Ascending aorta (tissue), 2 donors: ENCODE measurements around the gene FRAS1. TPM values are rescaled to one million over a fixed set of nuclear protein-coding genes. Genes with fewer than 3 reads are reported as not detected.

Experiments
- DNase-seq, 2 donors: peaks; one replicate each; pipeline ENCODE4 v3.0.0-alpha.2; 2019; ENCODE audit warnings: low spot score in 2 of 2
- H3K27ac ChIP-seq, 2 donors: fragments of 200-600 bp; sonication (generic); one replicate each; pipeline ENCODE4 v1.5.1; 2016 to 2017; ENCODE audit warnings: mild to moderate bottlenecking in 1 of 2
- H3K27me3 ChIP-seq: fragments of 200-600 bp; sonication (generic); one replicate; pipeline ENCODE4 v1.5.1; 2017
- H3K36me3 ChIP-seq, 2 donors: fragments of 200-600 bp; sonication (generic); one replicate each; pipeline ENCODE4 v1.5.1; 2016
- H3K4me1 ChIP-seq, 2 donors: fragments of 200-600 bp; sonication (generic); one replicate each; pipeline ENCODE4 v1.5.1; 2016 to 2017; ENCODE audit warnings: mild to moderate bottlenecking in 1 of 2
- H3K4me3 ChIP-seq, 2 donors: fragments of 200-600 bp; sonication (generic); one replicate each; pipeline ENCODE4 v1.5.1; 2016 to 2017; ENCODE audit warnings: mild to moderate bottlenecking in 1 of 2
- H3K9me3 ChIP-seq, 2 donors: fragments of 200-600 bp; sonication (generic); one replicate each; pipeline ENCODE4 v1.5.1; 2016
- CTCF ChIP-seq, 3 experiments: fragments of 200-600 bp in 2 of 3; fragments of 450-650 bp in 1 of 3; sonication (generic) in 2 of 3; IDR thresholded peaks; one replicate each; pipeline ENCODE4 v1.5.1; 2016 to 2019; ENCODE audit warnings: antibody characterized with exemption in 3 of 3, mild to moderate bottlenecking in 1 of 3, moderate library complexity in 1 of 3
- intact Hi-C: fragments of 100-400 bp; cut with DNase I; formaldehyde crosslinking; loops from one replicate; pipeline ENCODE4 v1.15.1; 2023
- total RNA-seq: library from RNA; depleted of rRNA; stranded (reverse); fragments of >200 nt; gene quantifications from one replicate; pipeline ENCODE4 v1.1.0, GENCODE V29; 2016

The FRAS1 gene
- total RNA-seq, 1 donor from 2014 or later, result 0.75 TPM

GRCh38 chr4:78190595-78190994, 133.5 kb downstream of the FRAS1 start:
- DNase-seq, result no peak
- H3K27me3 ChIP-seq, result no peaks in the 10 kb centered on the region
- H3K9me3 ChIP-seq, result peaks cover 0 to 5% of the 10 kb centered on the region in 2 donors
- intact Hi-C loops, result no loop called here
- no peaks in the 10 kb centered on the region for H3K36me3 ChIP-seq
- no peak for TF ChIP-seq CTCF (IDR thresholded peaks at IDR 0.05)
- no peak overlapping the region for H3K27ac ChIP-seq
- H3K4me3 ChIP-seq, result no peak overlapping the region
- no peaks in the 10 kb centered on the region for H3K4me1 ChIP-seq

GRCh38 chr4:78197947-78198346, 140.8 kb downstream of the FRAS1 start:
- no peak for DNase-seq
- Histone ChIP-seq H3K36me3 (no peaks in the 10 kb centered on the region), H3K9me3 (peaks cover 0 to 5% of the 10 kb centered on the region in 2 donors), H3K27ac (no peak overlapping the region), H3K27me3 (no peaks in the 10 kb centered on the region), H3K4me1 (no peaks in the 10 kb centered on the region), H3K4me3 (no peak overlapping the region)
- TF ChIP-seq CTCF (IDR thresholded peaks at IDR 0.05), result no peak
- intact Hi-C loops, result no loop called here

GRCh38 chr4:78199984-78200383, 142.9 kb downstream of the FRAS1 start:
- no peaks in the 10 kb centered on the region for H3K27me3 ChIP-seq
- no peak overlapping the region for H3K27ac ChIP-seq
- no peaks in the 10 kb centered on the region for H3K4me1 ChIP-seq
- peaks cover 0 to 4% of the 10 kb centered on the region in 2 donors for H3K9me3 ChIP-seq
- H3K36me3 ChIP-seq, result no peaks in the 10 kb centered on the region
- intact Hi-C loops, result no loop called here
- no peak overlapping the region for H3K4me3 ChIP-seq
- DNase-seq, result no peak
- no peak for TF ChIP-seq CTCF (IDR thresholded peaks at IDR 0.05)

GRCh38 chr4:78200949-78201348, 143.8 kb downstream of the FRAS1 start:
- no peak for TF ChIP-seq CTCF (IDR thresholded peaks at IDR 0.05)
- no peak for DNase-seq
- H3K9me3 ChIP-seq, result no peaks in the 10 kb centered on the region
- no peaks in the 10 kb centered on the region for H3K36me3 ChIP-seq
- no peaks in the 10 kb centered on the region for H3K27me3 ChIP-seq
- no peak overlapping the region for H3K4me3 ChIP-seq
- intact Hi-C loops, result no loop called here
- no peaks in the 10 kb centered on the region for H3K4me1 ChIP-seq
- H3K27ac ChIP-seq, result no peak overlapping the region

GRCh38 chr4:78204176-78204575, 147.1 kb downstream of the FRAS1 start:
- intact Hi-C loops, result no loop called here
- H3K4me1 ChIP-seq, result no peaks in the 10 kb centered on the region
- no peaks in the 10 kb centered on the region for H3K27me3 ChIP-seq
- no peaks in the 10 kb centered on the region for H3K36me3 ChIP-seq
- no peaks in the 10 kb centered on the region for H3K9me3 ChIP-seq
- no peak overlapping the region for H3K27ac ChIP-seq
- H3K4me3 ChIP-seq, result no peak overlapping the region
- DNase-seq, result no peak
- TF ChIP-seq CTCF (IDR thresholded peaks at IDR 0.05), result no peak

- Histone ChIP-seq H3K9me3 (no peaks in the 10 kb centered on the region), H3K27ac (no peak overlapping the region), H3K4me1 (no peaks in the 10 kb centered on the region), H3K27me3 (no peaks in the 10 kb centered on the region), H3K36me3 (no peaks in the 10 kb centered on the region), H3K4me3 (no peak overlapping the region)
- intact Hi-C loops, result no loop called here
- no peak for DNase-seq
- no peak for TF ChIP-seq CTCF (IDR thresholded peaks at IDR 0.05)
These were observed 148.5 kb downstream of the FRAS1 start for GRCh38 chr4:78205591-78205990.
